Measurements from ENCODE around the gene IHH.

IHH gene

GRCh38 chr2:219060821-219061791 lies at the start of gene IHH:
IHH (minus strand) TSS chr2:219060921; CDS start chr2:219060467, 454 bp downstream.
- peak within 1 kb of the TSS; percentile 24 for H3K4me3 ChIP-seq (ENCODE audit: low read depth, low read length)

- H3K4me3 ChIP-seq (ENCODE audit: low read depth, low read length) = no peak overlapping the region
These were observed 48.8 kb upstream of the IHH start for GRCh38 chr2:219109471-219109870.

GRCh38 chr2:219107758-219108157 lies 47.0 kb upstream of the IHH start:
- no peak overlapping the region for H3K4me3 ChIP-seq (ENCODE audit: low read depth, low read length)

GRCh38 chr2:219106251-219106650 lies 45.5 kb upstream of the IHH start:
- no peak overlapping the region for H3K4me3 ChIP-seq (ENCODE audit: low read depth, low read length)

- no peak overlapping the region for H3K4me3 ChIP-seq (ENCODE audit: low read depth, low read length)
These were observed 43.6 kb upstream of the IHH start for GRCh38 chr2:219104107-219105035.

GRCh38 chr2:219099329-219099728 lies 38.6 kb upstream of the IHH start:
- H3K4me3 ChIP-seq (ENCODE audit: low read depth, low read length) = no peak overlapping the region

GRCh38 chr2:219095406-219095935 lies 34.8 kb upstream of the IHH start:
- H3K4me3 ChIP-seq (ENCODE audit: low read depth, low read length) = no peak overlapping the region

GRCh38 chr2:219094171-219094570 lies 33.5 kb upstream of the IHH start:
- H3K4me3 ChIP-seq (ENCODE audit: low read depth, low read length) = no peak overlapping the region

GRCh38 chr2:219090436-219091299 lies 29.9 kb upstream of the IHH start:
- no peak overlapping the region for H3K4me3 ChIP-seq (ENCODE audit: low read depth, low read length)

- H3K4me3 ChIP-seq (ENCODE audit: low read depth, low read length) = no peak overlapping the region
These were observed 28.6 kb upstream of the IHH start for GRCh38 chr2:219089330-219089729.

- H3K4me3 ChIP-seq (ENCODE audit: low read depth, low read length) = no peak overlapping the region
These were observed 27.1 kb upstream of the IHH start for GRCh38 chr2:219087848-219088247.

- H3K4me3 ChIP-seq (ENCODE audit: low read depth, low read length) = no peak overlapping the region
These were observed 26.6 kb upstream of the IHH start for GRCh38 chr2:219087361-219087760.

- no peak overlapping the region for H3K4me3 ChIP-seq (ENCODE audit: low read depth, low read length)
These were observed 25.5 kb upstream of the IHH start for GRCh38 chr2:219086196-219086595.

- no peak overlapping the region for H3K4me3 ChIP-seq (ENCODE audit: low read depth, low read length)
These were observed 24.1 kb upstream of the IHH start for GRCh38 chr2:219084791-219085190.

- H3K4me3 ChIP-seq (ENCODE audit: low read depth, low read length) = no peak overlapping the region
These were observed 21.7 kb upstream of the IHH start for GRCh38 chr2:219082332-219082958.

- no peak overlapping the region for H3K4me3 ChIP-seq (ENCODE audit: low read depth, low read length)
These were observed 21.1 kb upstream of the IHH start for GRCh38 chr2:219081701-219082331.

- H3K4me3 ChIP-seq (ENCODE audit: low read depth, low read length) = no peak overlapping the region
These were observed 20.4 kb upstream of the IHH start for GRCh38 chr2:219081096-219081495.

GRCh38 chr2:219079417-219079816 lies 18.7 kb upstream of the IHH start:
- H3K4me3 ChIP-seq (ENCODE audit: low read depth, low read length) = no peak overlapping the region

- no peak overlapping the region for H3K4me3 ChIP-seq (ENCODE audit: low read depth, low read length)
These were observed 18.2 kb upstream of the IHH start for GRCh38 chr2:219078951-219079350.

Data from iPS-11a (cell line).